Tibial nerve (tissue), 4 donors: ENCODE data around the gene PAPOLB.

Source experiments
- CTCF ChIP-seq, 5 experiments: fragments of 200-600 bp in 3 of 5; fragments of 450-650 bp in 2 of 5; sonication (generic) in 3 of 5; IDR thresholded peaks; one replicate each; pipeline ENCODE4 v1.5.1; 2016 to 2019; ENCODE audit warnings: antibody characterized with exemption in 5 of 5, mild to moderate bottlenecking in 3 of 5, moderate library complexity in 2 of 5
- EP300 ChIP-seq, 2 donors: sonication (generic); formaldehyde crosslinking; IDR thresholded peaks; one replicate each; pipeline ENCODE4 v1.6.1; 2017; ENCODE audit warnings: antibody characterized with exemption in 2 of 2, mild to moderate bottlenecking in 1 of 2
- POLR2A ChIP-seq, 2 donors: fragments of 450-650 bp; IDR thresholded peaks; one replicate each; pipeline ENCODE4 v1.6.1; 2017; ENCODE audit warnings: antibody characterized with exemption in 2 of 2, mild to moderate bottlenecking in 2 of 2, moderate library complexity in 2 of 2

DNA sequence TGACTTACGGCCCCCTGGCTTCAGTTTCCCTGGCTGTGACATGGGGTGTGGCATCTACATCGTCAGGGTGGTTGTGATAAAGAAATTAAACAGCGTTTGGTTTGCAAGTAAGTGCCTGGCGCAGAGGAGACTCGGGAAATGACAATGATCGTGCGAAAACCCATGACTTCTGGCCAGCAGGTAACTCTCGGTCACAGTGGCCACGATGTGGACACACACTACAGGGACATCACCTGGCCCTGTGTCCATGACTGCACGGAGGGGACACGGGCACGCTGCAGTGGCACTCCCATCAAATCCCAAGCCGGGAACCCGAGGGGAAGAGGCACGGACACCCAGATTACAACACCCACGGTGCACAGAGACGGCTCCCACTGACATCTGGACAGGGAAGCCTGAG, 28.7 kb downstream of the PAPOLB start:
- TF ChIP-seq CTCF (IDR thresholded peaks at IDR 0.05): no peak
- no peak for TF ChIP-seq EP300 (IDR thresholded peaks at IDR 0.05)
- no peak for TF ChIP-seq POLR2A (IDR thresholded peaks at IDR 0.05)
